Measurements from ENCODE around the gene PAIP2B.

The PAIP2B gene

DNA sequence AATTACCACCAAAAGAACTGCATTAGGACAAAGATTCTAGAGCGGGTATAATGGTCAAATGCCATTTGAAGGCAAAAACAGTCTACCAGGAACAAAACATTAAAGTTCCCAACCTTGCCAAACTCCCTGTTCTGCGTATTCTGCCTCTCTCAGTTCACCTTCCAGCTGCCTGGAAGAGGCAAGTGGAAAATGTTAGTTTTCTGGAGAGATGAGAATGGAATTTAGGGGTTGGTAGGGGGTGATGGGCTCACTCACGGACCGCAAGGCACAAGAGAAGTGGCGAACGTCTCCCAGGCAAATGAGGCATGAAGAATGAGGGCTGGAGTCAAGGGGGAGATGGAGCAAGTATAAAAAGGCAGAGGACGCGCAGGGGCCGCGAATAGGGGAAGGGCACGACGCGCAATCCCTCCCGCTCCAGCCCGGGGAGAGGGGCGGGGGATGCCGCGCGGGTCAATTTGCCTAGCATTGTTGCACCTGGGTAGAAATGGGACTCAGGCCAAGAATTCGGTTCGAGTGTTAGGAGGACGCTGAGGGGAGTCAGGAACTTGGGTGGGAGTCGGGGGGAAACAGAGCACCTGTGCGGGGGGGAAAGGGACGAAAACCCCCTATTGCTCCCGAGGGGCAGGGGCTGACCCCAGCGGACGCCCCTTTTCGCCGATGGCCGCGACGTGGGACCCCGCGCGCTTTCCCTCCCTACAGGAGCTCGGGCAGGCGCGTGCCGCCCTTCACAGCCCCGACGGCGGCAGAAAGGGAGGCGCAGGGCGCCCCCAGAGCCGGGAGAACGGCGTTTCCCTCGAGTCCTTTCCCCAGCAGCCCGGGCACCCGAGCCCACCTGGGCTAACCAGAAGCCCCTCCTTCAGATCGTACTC, 573 bp downstream of the PAIP2B start (continued):
- TF ChIP-seq ZBTB48 (tag by site-specific recombination; IDR thresholded peaks at IDR 0.05) (peak; percentile 78), ZNF114 (tag by site-specific recombination; IDR thresholded peaks at IDR 0.05) (no peak), PBX3 (CRISPR knock-in tag; IDR thresholded peaks at IDR 0.05) (no peak), BCL11A (tag by site-specific recombination; IDR thresholded peaks at IDR 0.05; ENCODE audit: low read depth) (no peak), ZNF660 (tag by site-specific recombination; IDR thresholded peaks at IDR 0.05) (no peak), ZNF138 (tag by site-specific recombination; IDR thresholded peaks at IDR 0.05; ENCODE audit: borderline replicate concordance) (no peak), ZNF707 (tag by site-specific recombination; IDR thresholded peaks at IDR 0.05) (no peak), ZNF610 (tag by site-specific recombination; IDR thresholded peaks at IDR 0.05; ENCODE audit: borderline replicate concordance) (0 out of 2 replicates have a peak, but pooled peaks have one; percentile 48), ZNF777 (tag by site-specific recombination; IDR thresholded peaks at IDR 0.05; ENCODE audit: borderline replicate concordance) (peak; percentile 91), ZNF157 (tag by site-specific recombination; IDR thresholded peaks at IDR 0.05) (no peak), KLF8 (tag by site-specific recombination; IDR thresholded peaks at IDR 0.05) (no peak), YY1 (tag by site-specific recombination; IDR thresholded peaks at IDR 0.05) (no peak), ZNF175 (tag by site-specific recombination; IDR thresholded peaks at IDR 0.05) (no peak), MEIS1 (CRISPR knock-in tag; IDR thresholded peaks at IDR 0.05; ENCODE audit: borderline replicate concordance) (no peak), ZSCAN16 (tag by site-specific recombination; IDR thresholded peaks at IDR 0.05) (no peak), ZNF549 (tag by site-specific recombination; IDR thresholded peaks at IDR 0.05) (no peak), RBAK (tag by site-specific recombination; IDR thresholded peaks at IDR 0.05) (no peak), ZBTB8A (tag by site-specific recombination; IDR thresholded peaks at IDR 0.05) (peak; percentile 85), ZNF2 (tag by site-specific recombination; IDR thresholded peaks at IDR 0.05) (0 out of 2 replicates have a peak, but pooled peaks have one; percentile 19), TSHZ1 (tag by site-specific recombination; IDR thresholded peaks at IDR 0.05; ENCODE audit: borderline replicate concordance) (no peak), ZNF184 (tag by site-specific recombination; IDR thresholded peaks at IDR 0.05) (no peak), TCF7L2 (IDR thresholded peaks at IDR 0.05; ENCODE audit: borderline replicate concordance, low read depth, low read length) (no peak), ZNF362 (tag by site-specific recombination; IDR thresholded peaks at IDR 0.05) (no peak), ZBTB26 (tag by site-specific recombination; optimal IDR thresholded peaks at IDR 0.05) (peak; percentile 84)
- TF ChIP-seq, protein P1, sequence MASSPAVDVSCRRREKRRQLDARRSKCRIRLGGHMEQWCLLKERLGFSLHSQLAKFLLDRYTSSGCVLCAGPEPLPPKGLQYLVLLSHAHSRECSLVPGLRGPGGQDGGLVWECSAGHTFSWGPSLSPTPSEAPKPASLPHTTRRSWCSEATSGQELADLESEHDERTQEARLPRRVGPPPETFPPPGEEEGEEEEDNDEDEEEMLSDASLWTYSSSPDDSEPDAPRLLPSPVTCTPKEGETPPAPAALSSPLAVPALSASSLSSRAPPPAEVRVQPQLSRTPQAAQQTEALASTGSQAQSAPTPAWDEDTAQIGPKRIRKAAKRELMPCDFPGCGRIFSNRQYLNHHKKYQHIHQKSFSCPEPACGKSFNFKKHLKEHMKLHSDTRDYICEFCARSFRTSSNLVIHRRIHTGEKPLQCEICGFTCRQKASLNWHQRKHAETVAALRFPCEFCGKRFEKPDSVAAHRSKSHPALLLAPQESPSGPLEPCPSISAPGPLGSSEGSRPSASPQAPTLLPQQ (tag by site-specific recombination; IDR thresholded peaks at IDR 0.05), result peak; percentile 62; the same call in 1 of the 2 replicates
- TF ChIP-seq, protein P2, sequence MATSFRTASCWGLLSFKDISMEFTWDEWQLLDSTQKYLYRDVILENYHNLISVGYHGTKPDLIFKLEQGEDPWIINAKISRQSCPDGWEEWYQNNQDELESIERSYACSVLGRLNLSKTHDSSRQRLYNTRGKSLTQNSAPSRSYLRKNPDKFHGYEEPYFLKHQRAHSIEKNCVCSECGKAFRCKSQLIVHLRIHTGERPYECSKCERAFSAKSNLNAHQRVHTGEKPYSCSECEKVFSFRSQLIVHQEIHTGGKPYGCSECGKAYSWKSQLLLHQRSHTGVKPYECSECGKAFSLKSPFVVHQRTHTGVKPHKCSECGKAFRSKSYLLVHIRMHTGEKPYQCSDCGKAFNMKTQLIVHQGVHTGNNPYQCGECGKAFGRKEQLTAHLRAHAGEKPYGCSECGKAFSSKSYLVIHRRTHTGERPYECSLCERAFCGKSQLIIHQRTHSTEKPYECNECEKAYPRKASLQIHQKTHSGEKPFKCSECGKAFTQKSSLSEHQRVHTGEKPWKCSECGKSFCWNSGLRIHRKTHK (tag by site-specific recombination; IDR thresholded peaks at IDR 0.05), result no peak
- TF ChIP-seq, protein P3, sequence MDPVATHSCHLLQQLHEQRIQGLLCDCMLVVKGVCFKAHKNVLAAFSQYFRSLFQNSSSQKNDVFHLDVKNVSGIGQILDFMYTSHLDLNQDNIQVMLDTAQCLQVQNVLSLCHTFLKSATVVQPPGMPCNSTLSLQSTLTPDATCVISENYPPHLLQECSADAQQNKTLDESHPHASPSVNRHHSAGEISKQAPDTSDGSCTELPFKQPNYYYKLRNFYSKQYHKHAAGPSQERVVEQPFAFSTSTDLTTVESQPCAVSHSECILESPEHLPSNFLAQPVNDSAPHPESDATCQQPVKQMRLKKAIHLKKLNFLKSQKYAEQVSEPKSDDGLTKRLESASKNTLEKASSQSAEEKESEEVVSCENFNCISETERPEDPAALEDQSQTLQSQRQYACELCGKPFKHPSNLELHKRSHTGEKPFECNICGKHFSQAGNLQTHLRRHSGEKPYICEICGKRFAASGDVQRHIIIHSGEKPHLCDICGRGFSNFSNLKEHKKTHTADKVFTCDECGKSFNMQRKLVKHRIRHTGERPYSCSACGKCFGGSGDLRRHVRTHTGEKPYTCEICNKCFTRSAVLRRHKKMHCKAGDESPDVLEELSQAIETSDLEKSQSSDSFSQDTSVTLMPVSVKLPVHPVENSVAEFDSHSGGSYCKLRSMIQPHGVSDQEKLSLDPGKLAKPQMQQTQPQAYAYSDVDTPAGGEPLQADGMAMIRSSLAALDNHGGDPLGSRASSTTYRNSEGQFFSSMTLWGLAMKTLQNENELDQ (tag by site-specific recombination; IDR thresholded peaks at IDR 0.05; ENCODE audit: low read depth), result no peak

Data from HEK293 (cell line).